ENCODE results near the gene SRP19. TPM values are rescaled to one million over a fixed set of nuclear protein-coding genes. Genes with fewer than 3 reads are reported as not detected.
"Not testable (repeated sequence)": the region's sequence is repeated elsewhere in the genome, so short reads cannot be mapped to it uniquely, and the experiment has no call there.

The SRP19 gene
- total RNA-seq, 1 experiment from 2014 or later, result 65.5 TPM

- H3K4me1 Mint-ChIP-seq (ENCODE audit: low read depth, unreplicated experiment), result no peaks in the 10 kb centered on the region
- no TSS peak for BruUV-seq (replicated peaks)
- no peaks in the 10 kb centered on the region for H3K27me3 Mint-ChIP-seq (ENCODE audit: unreplicated experiment)
Observed at GRCh38 chr5:112848116-112848811, 12.8 kb upstream of the SRP19 start.

DNA sequence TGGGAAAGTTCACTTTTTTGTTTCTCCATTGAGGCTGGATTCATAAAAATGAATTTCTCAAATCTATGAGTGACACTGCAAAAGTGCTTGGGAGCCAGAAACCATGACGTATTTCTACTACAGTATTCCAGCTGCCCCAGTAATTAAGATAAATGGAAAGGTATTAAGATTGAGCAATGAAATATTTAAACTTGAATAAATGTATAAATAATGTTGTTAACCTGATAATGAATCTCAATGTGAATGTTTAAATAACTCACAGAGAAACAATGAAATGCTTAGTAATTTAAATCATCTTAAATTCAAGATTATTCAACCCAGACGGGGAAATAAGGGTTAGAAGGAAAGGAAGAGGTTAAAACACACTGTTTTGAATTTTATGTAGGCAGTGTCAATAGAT lies 11.2 kb upstream of the SRP19 start:
- Mint-ChIP-seq H3K36me3 (ENCODE audit: insufficient read depth, unreplicated experiment) (no peaks in the 10 kb centered on the region), H3K27ac (ENCODE audit: unreplicated experiment) (no peak overlapping the region), H3K4me1 (ENCODE audit: low read depth, unreplicated experiment) (no peaks in the 10 kb centered on the region), H3K27me3 (ENCODE audit: unreplicated experiment) (peaks cover 9% of the 10 kb centered on the region), H3K9me3 (ENCODE audit: low read depth, unreplicated experiment) (no peaks in the 10 kb centered on the region), H3K4me3 (ENCODE audit: low read depth, unreplicated experiment) (no peak overlapping the region)
- intact Hi-C loops (cut with micrococcal nuclease; ENCODE audit: unreplicated experiment), result loop anchor here (2.0 kb wide), 1 partner anchor 299 kb away; no protein-coding TSS in a partner anchor
- TF ChIP-seq, protein P1, sequence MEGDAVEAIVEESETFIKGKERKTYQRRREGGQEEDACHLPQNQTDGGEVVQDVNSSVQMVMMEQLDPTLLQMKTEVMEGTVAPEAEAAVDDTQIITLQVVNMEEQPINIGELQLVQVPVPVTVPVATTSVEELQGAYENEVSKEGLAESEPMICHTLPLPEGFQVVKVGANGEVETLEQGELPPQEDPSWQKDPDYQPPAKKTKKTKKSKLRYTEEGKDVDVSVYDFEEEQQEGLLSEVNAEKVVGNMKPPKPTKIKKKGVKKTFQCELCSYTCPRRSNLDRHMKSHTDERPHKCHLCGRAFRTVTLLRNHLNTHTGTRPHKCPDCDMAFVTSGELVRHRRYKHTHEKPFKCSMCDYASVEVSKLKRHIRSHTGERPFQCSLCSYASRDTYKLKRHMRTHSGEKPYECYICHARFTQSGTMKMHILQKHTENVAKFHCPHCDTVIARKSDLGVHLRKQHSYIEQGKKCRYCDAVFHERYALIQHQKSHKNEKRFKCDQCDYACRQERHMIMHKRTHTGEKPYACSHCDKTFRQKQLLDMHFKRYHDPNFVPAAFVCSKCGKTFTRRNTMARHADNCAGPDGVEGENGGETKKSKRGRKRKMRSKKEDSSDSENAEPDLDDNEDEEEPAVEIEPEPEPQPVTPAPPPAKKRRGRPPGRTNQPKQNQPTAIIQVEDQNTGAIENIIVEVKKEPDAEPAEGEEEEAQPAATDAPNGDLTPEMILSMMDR (IDR thresholded peaks at IDR 0.05; ENCODE audit: unreplicated experiment), result no peak
- CTCF ChIA-PET, result no interaction called here
- DNase-seq, result no peak
- no TSS peak for BruUV-seq (replicated peaks)

More at GRCh38 chr5:112848116-112848811, 12.8 kb upstream of the SRP19 start:
- TF ChIP-seq, protein P1 (IDR thresholded peaks at IDR 0.05; ENCODE audit: unreplicated experiment), result peak; percentile 64
- Mint-ChIP-seq H3K4me3 (ENCODE audit: low read depth, unreplicated experiment) (no peak overlapping the region), H3K36me3 (ENCODE audit: insufficient read depth, unreplicated experiment) (no peaks in the 10 kb centered on the region), H3K9me3 (ENCODE audit: low read depth, unreplicated experiment) (no peaks in the 10 kb centered on the region), H3K27ac (ENCODE audit: unreplicated experiment) (no peak overlapping the region)
- DNase-seq, result peak; percentile 21
- CTCF ChIA-PET, result interaction anchor here (0.6 to 1.4 kb wide), 16 partner anchors 11 to 534 kb away, joined by 3 to 25 read pairs (median 4); partner anchors contain the start of gene SRP19
- intact Hi-C loops (cut with micrococcal nuclease; ENCODE audit: unreplicated experiment), result loop anchor here (1.0 to 2.0 kb wide), 2 partner anchors 157 to 297 kb away; no protein-coding TSS in a partner anchor

DNA sequence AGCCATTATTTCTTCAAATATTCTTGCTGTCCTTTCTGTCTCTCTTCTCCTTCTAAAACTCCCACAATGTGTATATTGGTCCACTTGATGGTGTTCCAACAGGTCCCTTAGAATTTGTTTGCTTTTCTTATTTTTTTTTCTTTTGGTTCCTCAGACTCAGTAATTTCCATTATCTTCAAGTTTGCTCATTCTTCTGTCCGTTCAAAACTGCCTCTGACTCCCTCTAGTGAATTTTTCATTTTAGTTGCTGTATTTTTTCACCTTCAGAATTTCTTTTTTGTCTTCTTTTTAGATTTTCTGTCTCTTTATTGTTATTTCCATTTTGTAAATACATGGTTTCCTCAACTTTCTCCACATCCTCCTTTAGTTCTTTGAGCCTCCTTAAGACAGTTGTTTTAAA lies 6.4 kb upstream of the SRP19 start:
- peaks cover 30% of the 10 kb centered on the region for H3K27me3 Mint-ChIP-seq (ENCODE audit: unreplicated experiment)

DNA sequence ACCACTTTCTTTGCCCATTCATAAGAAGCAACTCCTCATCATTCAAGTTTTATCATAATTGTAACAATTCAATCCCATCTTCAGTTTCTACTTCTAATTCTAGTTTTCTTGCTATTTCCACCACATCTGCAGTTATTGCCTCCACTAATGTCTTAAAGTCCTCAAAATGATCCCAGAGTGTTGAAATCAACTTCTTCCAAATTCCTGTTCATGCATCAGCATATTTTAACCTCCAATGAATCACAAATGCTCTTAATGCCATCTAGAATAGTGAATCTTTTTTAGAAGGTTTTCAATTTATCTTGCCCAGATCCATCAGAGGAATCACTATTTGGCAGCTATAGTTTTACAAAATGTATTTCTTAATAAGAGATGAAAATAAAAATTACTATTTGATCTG lies 3.2 kb upstream of the SRP19 start:
- Mint-ChIP-seq H3K36me3 (ENCODE audit: insufficient read depth, unreplicated experiment) (peaks cover 25% of the 10 kb centered on the region), H3K27me3 (ENCODE audit: unreplicated experiment) (peaks cover 30% of the 10 kb centered on the region), H3K9me3 (ENCODE audit: low read depth, unreplicated experiment) (no peaks in the 10 kb centered on the region), H3K4me1 (ENCODE audit: low read depth, unreplicated experiment) (peaks cover 9% of the 10 kb centered on the region), H3K27ac (ENCODE audit: unreplicated experiment) (no peak overlapping the region), H3K4me3 (ENCODE audit: low read depth, unreplicated experiment) (no peak overlapping the region)
- no peak for DNase-seq
- TF ChIP-seq, protein P1 (IDR thresholded peaks at IDR 0.05; ENCODE audit: unreplicated experiment), result no peak
- BruUV-seq (replicated peaks), result no TSS peak
- CTCF ChIA-PET, result no interaction called here
- intact Hi-C loops (cut with micrococcal nuclease; ENCODE audit: unreplicated experiment), result no loop called here

More for the DNA sequence above, 6.4 kb upstream of the SRP19 start:
- no peaks in the 10 kb centered on the region for H3K4me1 Mint-ChIP-seq (ENCODE audit: low read depth, unreplicated experiment)
- CTCF ChIA-PET, result no interaction called here
- BruUV-seq (replicated peaks), result no TSS peak
- intact Hi-C loops (cut with micrococcal nuclease; ENCODE audit: unreplicated experiment), result no loop called here
- no peaks in the 10 kb centered on the region for H3K36me3 Mint-ChIP-seq (ENCODE audit: insufficient read depth, unreplicated experiment)
- H3K9me3 Mint-ChIP-seq (ENCODE audit: low read depth, unreplicated experiment), result no peaks in the 10 kb centered on the region
- no peak overlapping the region for H3K4me3 Mint-ChIP-seq (ENCODE audit: low read depth, unreplicated experiment)
- no peak overlapping the region for H3K27ac Mint-ChIP-seq (ENCODE audit: unreplicated experiment)
- no peak for DNase-seq
- TF ChIP-seq, protein P1 (IDR thresholded peaks at IDR 0.05; ENCODE audit: unreplicated experiment), result no peak

GRCh38 chr5:112860571-112860928 lies 537 bp upstream of the SRP19 start:
- Mint-ChIP-seq H3K4me3 (ENCODE audit: low read depth, unreplicated experiment) (peak overlapping the region; percentile 83), H3K36me3 (ENCODE audit: insufficient read depth, unreplicated experiment) (peaks cover 42% of the 10 kb centered on the region), H3K27me3 (ENCODE audit: unreplicated experiment) (peaks cover 14% of the 10 kb centered on the region), H3K27ac (ENCODE audit: unreplicated experiment) (peak overlapping the region; percentile 89), H3K4me1 (ENCODE audit: low read depth, unreplicated experiment) (peaks cover 19% of the 10 kb centered on the region)
- DNase-seq; H3K9me3 Mint-ChIP-seq (ENCODE audit: low read depth, unreplicated experiment): not testable (repeated sequence)
- TSS peak; percentile 98 for BruUV-seq (replicated peaks)
- intact Hi-C loops (cut with micrococcal nuclease; ENCODE audit: unreplicated experiment), result loop anchor here (5.0 to 10.0 kb wide), 2 partner anchors 62 to 104 kb away; partner anchors contain the start of gene REEP5
- CTCF ChIA-PET, result interaction anchor here (0.7 to 1.7 kb wide), 4 partner anchors 12 to 175 kb away, joined by 3 to 16 read pairs (median 4); no protein-coding TSS in a partner anchor
